Nephron progenitor cell (in vitro differentiated cells): ENCODE data around the gene ANKFN1.

Source experiments
- DNase-seq: peaks from one replicate; pipeline ENCODE4 v3.0.0; 2021
- H3K27ac Mint-ChIP-seq: 2 replicates; pipeline ENCODE4 v1.8.0; 2021; ENCODE audit warnings: mild to moderate bottlenecking, moderate library complexity, mixed read lengths
- H3K27me3 Mint-ChIP-seq: 2 replicates; pipeline ENCODE4 v1.8.0; 2021; ENCODE audit warnings: mild to moderate bottlenecking, low read depth, mixed read lengths; ENCODE audit not compliant: poor library complexity
- H3K36me3 Mint-ChIP-seq: 2 replicates; pipeline ENCODE4 v1.8.0; 2021; ENCODE audit warnings: low read depth, mixed read lengths
- H3K4me1 Mint-ChIP-seq: 2 replicates; pipeline ENCODE4 v1.8.0; 2021; ENCODE audit warnings: mixed read lengths
- H3K4me3 Mint-ChIP-seq: 2 replicates; pipeline ENCODE4 v1.8.0; 2021; ENCODE audit warnings: mild to moderate bottlenecking, moderate library complexity, mixed read lengths
- H3K9me3 Mint-ChIP-seq: 2 replicates; pipeline ENCODE4 v1.8.0; 2021; ENCODE audit warnings: mild to moderate bottlenecking, moderate library complexity, mixed read lengths
- TF ChIP-seq, protein P1 (sequence below): fragments of 200-600 bp; sonication (generic); IDR thresholded peaks from 2 replicates; pipeline ENCODE4 v1.5.0; 2021; ENCODE audit warnings: antibody characterized with exemption

Gene ANKFN1

DNA sequence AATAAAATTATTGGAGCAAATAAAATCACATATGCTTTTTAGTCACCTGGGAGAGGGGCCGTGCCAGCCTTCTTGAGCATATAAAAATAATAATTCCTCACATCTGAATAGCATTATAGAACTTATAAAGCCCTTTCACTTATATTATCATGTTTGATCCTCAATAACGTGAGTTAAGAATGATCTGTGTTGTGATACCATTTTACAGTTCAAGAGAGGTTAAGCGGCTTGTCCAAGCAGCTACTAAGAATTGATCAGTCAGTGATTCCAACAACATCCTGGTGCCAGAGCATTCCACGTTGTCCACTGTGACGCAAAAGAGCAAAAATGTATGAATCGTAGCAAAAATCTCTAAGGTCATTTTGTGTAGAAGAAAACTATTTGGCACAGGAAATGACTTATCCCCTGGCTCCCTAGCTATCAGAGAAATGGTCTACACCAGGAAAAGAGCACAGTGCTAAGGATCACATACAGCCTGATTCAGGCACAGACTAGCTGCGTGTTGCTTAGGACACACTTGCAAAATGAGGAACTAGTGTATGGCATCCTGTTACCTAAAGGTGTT is 33.0 kb downstream of the ANKFN1 start:
- Mint-ChIP-seq H3K27ac (no peak overlapping the region), H3K36me3 (no peaks in the 10 kb centered on the region), H3K9me3 (peaks cover 4% of the 10 kb centered on the region), H3K4me3 (no peak overlapping the region), H3K4me1 (peaks cover 21% of the 10 kb centered on the region), H3K27me3 (no peaks in the 10 kb centered on the region)
- TF ChIP-seq, protein P1, sequence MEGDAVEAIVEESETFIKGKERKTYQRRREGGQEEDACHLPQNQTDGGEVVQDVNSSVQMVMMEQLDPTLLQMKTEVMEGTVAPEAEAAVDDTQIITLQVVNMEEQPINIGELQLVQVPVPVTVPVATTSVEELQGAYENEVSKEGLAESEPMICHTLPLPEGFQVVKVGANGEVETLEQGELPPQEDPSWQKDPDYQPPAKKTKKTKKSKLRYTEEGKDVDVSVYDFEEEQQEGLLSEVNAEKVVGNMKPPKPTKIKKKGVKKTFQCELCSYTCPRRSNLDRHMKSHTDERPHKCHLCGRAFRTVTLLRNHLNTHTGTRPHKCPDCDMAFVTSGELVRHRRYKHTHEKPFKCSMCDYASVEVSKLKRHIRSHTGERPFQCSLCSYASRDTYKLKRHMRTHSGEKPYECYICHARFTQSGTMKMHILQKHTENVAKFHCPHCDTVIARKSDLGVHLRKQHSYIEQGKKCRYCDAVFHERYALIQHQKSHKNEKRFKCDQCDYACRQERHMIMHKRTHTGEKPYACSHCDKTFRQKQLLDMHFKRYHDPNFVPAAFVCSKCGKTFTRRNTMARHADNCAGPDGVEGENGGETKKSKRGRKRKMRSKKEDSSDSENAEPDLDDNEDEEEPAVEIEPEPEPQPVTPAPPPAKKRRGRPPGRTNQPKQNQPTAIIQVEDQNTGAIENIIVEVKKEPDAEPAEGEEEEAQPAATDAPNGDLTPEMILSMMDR, result no peak
- no peak for DNase-seq

DNA sequence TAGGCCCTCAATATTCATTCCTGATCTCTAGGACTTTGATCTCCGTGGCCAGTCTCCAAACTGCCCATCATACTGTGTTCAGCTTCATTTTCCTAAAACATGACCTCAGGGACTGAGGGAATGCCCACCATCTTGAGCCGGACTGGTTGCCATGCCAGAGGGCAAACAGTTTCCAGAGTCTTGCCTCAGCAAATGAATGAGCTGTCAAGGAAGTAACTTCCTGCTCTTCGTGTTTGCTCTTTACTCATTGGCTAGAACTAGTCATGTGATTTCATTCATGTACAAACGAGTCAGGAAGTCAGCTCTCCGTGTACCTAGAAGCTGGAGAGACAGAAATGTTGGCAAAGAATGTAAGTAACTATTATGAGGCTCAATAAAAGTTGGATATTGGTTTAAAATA is 50.2 kb downstream of the ANKFN1 start:
- no peaks in the 10 kb centered on the region for H3K4me1 Mint-ChIP-seq
- H3K27ac Mint-ChIP-seq, result no peak overlapping the region
- DNase-seq, result no peak
- TF ChIP-seq, protein P1, result no peak
- H3K36me3 Mint-ChIP-seq, result no peaks in the 10 kb centered on the region
- no peaks in the 10 kb centered on the region for H3K27me3 Mint-ChIP-seq
- peaks cover 3% of the 10 kb centered on the region for H3K9me3 Mint-ChIP-seq
- H3K4me3 Mint-ChIP-seq, result no peak overlapping the region

DNA sequence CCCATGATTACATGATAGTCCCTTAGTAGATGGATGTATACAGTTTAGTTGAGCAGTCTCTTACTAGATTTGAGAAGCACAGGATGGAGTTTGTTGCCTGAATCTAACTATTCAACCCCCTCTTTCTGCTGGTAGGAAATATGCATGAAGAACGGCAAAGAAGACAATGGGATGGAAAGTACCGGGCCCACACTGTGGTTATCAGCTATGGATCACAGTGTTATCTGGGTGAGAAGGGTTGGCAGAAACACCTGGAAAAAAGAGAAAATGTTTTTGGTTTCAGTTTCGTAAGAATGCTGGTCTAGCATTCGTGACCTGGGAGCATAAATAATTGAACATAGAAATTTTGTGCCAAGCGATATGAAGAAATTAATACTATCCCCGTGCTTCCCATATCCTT is 53.1 kb downstream of the ANKFN1 start:
- peaks cover 17% of the 10 kb centered on the region for H3K9me3 Mint-ChIP-seq
- DNase-seq, result no peak
- H3K27me3 Mint-ChIP-seq, result no peaks in the 10 kb centered on the region
- no peak overlapping the region for H3K4me3 Mint-ChIP-seq
- TF ChIP-seq, protein P1, result no peak
- no peak overlapping the region for H3K27ac Mint-ChIP-seq
- no peaks in the 10 kb centered on the region for H3K4me1 Mint-ChIP-seq
- H3K36me3 Mint-ChIP-seq, result no peaks in the 10 kb centered on the region

DNA sequence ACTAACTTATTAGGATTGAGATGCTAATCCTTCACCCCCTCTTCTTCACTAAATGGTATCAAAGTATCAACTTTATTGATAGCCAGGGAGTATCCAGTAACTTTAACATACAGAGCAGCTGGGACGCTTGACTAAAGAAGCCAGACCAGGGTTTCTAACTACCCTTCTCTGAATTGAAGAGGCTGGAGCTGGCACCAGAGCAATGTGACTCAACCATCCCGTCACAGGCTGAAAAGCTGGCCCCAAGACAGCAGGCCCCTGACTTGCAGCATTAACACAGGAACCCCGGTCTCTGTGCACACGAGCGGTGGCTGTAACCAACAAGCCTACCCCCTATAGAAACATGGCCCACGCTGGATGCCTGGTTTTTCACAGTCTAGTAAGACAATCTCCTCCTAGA is 59.8 kb downstream of the ANKFN1 start:
- Mint-ChIP-seq H3K4me1 (no peaks in the 10 kb centered on the region), H3K4me3 (no peak overlapping the region), H3K36me3 (no peaks in the 10 kb centered on the region), H3K27me3 (peaks cover 10% of the 10 kb centered on the region), H3K9me3 (peaks cover 19% of the 10 kb centered on the region), H3K27ac (no peak overlapping the region)
- no peak for DNase-seq
- TF ChIP-seq, protein P1, result no peak

DNA sequence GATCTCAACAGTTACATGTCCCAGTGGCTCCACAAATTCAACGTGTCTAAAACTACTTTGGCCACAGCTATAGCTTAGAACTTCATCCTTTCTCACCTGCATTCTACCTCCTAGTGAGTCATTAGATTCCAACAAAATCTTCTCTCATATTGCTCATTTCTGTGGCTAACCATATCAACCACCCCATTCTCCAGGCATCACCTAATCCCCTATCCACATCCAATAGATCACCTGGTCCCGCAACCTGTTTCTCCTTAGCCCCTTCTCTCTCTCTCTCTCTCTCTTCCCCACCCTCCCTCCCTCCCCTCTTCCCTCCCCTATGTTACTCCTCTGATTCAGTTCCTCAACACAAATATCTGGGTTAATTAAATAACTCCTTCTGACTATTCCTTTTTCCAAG is 64.6 kb downstream of the ANKFN1 start:
- TF ChIP-seq, protein P1, result no peak
- Mint-ChIP-seq H3K4me3 (no peak overlapping the region), H3K27me3 (peaks cover 10% of the 10 kb centered on the region), H3K9me3 (no peaks in the 10 kb centered on the region), H3K36me3 (no peaks in the 10 kb centered on the region), H3K4me1 (no peaks in the 10 kb centered on the region), H3K27ac (no peak overlapping the region)
- no peak for DNase-seq

DNA sequence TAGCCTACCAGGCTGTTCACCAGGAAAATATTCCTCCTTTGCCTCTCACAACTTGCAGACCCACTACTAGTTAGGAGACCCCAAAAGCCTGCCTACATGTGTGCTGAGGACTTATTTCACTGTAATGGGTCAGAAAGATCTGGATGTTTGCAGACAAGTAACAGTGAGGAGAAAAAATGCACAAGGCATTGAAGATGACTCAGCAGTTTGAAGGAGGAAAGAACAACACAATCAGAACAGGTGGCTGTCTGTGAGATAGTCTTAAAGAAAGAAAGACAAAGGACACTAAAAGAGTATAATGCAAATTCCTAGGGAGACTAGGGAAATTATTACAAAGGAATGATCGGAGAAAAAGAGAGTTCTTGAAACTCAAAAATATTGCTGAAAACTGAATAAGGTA is 69.0 kb downstream of the ANKFN1 start:
- H3K4me1 Mint-ChIP-seq, result no peaks in the 10 kb centered on the region
- no peaks in the 10 kb centered on the region for H3K9me3 Mint-ChIP-seq
- H3K27me3 Mint-ChIP-seq, result no peaks in the 10 kb centered on the region
- H3K4me3 Mint-ChIP-seq, result no peak overlapping the region
- no peaks in the 10 kb centered on the region for H3K36me3 Mint-ChIP-seq
- TF ChIP-seq, protein P1, result no peak
- no peak for DNase-seq
- no peak overlapping the region for H3K27ac Mint-ChIP-seq
